Measurements from ENCODE around the gene ANLN. TPM values are rescaled to one million over a fixed set of nuclear protein-coding genes. Genes with fewer than 3 reads are reported as not detected.

Gene ANLN
- total RNA-seq, 1 donor from 2014 or later: 33.2 TPM

DNA sequence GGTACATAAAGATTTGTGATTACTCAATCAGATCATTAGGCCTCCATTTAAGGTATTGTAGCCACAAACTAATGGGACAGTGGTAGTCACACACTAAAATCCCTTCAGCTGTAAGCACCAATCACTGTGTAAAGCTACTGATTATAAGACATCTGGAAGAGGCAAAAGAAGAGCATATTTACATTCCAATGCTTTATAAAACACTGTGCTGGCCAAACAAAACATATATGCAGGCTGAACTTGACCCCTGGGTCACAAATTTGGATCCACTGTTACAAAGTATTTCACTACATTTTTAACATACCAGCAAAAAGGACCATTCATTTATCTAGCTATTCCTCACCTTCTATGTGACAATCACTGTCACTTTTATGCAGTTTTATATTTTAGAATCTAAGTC, 41.4 kb upstream of the ANLN start:
- peak overlapping the region; percentile 14 for H3K4me3 Mint-ChIP-seq (ENCODE audit: unreplicated experiment)
- peaks cover 1% of the 10 kb centered on the region for H3K36me3 Mint-ChIP-seq (ENCODE audit: low read depth)
- peaks cover 3% of the 10 kb centered on the region for H3K9me3 Mint-ChIP-seq (ENCODE audit: low read depth)
- no peaks in the 10 kb centered on the region for H3K27me3 Mint-ChIP-seq (ENCODE audit: low read depth)
- TF ChIP-seq, protein P1, sequence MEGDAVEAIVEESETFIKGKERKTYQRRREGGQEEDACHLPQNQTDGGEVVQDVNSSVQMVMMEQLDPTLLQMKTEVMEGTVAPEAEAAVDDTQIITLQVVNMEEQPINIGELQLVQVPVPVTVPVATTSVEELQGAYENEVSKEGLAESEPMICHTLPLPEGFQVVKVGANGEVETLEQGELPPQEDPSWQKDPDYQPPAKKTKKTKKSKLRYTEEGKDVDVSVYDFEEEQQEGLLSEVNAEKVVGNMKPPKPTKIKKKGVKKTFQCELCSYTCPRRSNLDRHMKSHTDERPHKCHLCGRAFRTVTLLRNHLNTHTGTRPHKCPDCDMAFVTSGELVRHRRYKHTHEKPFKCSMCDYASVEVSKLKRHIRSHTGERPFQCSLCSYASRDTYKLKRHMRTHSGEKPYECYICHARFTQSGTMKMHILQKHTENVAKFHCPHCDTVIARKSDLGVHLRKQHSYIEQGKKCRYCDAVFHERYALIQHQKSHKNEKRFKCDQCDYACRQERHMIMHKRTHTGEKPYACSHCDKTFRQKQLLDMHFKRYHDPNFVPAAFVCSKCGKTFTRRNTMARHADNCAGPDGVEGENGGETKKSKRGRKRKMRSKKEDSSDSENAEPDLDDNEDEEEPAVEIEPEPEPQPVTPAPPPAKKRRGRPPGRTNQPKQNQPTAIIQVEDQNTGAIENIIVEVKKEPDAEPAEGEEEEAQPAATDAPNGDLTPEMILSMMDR (IDR thresholded peaks at IDR 0.05): no peak
- peak overlapping the region; percentile 83 for H3K27ac Mint-ChIP-seq (ENCODE audit: unreplicated experiment)
- H3K4me1 Mint-ChIP-seq (ENCODE audit: low read depth): peaks cover 37% of the 10 kb centered on the region
- no peak for DNase-seq (ENCODE audit: low spot score)

DNA sequence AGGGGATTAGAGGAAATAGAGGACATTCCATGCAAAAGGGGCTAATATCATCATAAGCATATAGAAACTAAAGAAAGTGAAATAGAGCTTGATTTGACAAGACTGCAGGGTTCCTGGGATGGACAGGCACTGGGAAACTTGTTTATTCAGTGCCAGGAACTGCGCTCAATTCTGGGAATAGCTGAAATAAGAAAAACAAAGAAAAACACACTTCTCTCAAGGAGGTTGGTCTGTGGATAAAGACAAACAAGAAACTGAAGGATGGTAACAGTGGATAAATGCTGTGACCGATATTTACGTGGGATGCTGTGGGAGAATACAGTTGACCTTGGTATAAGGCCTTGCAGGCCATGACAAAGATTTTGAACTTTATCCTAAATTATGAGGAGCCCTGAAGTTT, 40.9 kb upstream of the ANLN start:
- Mint-ChIP-seq H3K4me1 (ENCODE audit: low read depth) (peaks cover 37% of the 10 kb centered on the region), H3K27ac (ENCODE audit: unreplicated experiment) (peak overlapping the region; percentile 83), H3K9me3 (ENCODE audit: low read depth) (peaks cover 3% of the 10 kb centered on the region), H3K4me3 (ENCODE audit: unreplicated experiment) (peak overlapping the region; percentile 14), H3K27me3 (ENCODE audit: low read depth) (no peaks in the 10 kb centered on the region), H3K36me3 (ENCODE audit: low read depth) (peaks cover 1% of the 10 kb centered on the region)
- TF ChIP-seq, protein P1 (IDR thresholded peaks at IDR 0.05): no peak
- DNase-seq (ENCODE audit: low spot score): no peak

DNA sequence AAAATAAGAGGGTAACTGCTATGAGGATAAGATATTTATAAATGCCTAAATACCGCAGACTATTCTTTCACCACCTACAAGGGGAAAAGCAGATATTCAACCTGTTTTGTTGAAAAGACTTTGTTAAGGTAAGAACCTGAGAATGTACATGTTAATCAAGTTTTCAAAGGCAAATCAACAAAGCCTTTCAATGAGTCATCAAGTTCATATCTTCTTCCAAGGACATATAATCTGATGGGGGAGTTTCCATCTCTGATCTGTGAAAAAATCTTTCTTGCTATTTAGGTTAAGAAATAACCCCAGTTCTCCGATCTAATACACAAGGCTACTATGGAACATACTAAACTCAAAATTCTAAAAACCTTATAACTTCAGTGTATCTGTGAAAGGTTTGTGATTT, 40.0 kb upstream of the ANLN start:
- Mint-ChIP-seq H3K27me3 (ENCODE audit: low read depth) (no peaks in the 10 kb centered on the region), H3K27ac (ENCODE audit: unreplicated experiment) (peak overlapping the region; percentile 4), H3K9me3 (ENCODE audit: low read depth) (peaks cover 3% of the 10 kb centered on the region), H3K4me1 (ENCODE audit: low read depth) (peaks cover 37% of the 10 kb centered on the region), H3K4me3 (ENCODE audit: unreplicated experiment) (no peak overlapping the region), H3K36me3 (ENCODE audit: low read depth) (peaks cover 1% of the 10 kb centered on the region)
- no peak for DNase-seq (ENCODE audit: low spot score)
- TF ChIP-seq, protein P1 (IDR thresholded peaks at IDR 0.05): no peak

DNA sequence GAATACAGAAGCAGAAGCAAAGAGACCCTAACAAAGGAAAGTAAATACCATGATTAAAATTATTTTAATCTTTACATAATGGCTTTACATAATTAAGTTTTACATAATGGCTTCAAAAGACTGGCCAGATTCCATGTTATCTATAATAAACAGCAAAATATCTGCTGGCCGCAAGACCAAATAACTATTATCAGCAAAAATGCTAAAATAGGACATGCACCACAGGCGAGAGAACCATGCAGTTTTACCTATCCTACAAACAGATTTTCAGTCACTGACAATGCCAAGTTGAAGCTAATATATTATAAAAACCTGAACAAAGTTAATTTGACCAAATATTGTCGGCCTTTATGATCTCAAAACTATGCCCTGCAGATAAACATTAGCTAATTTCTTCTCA, 34.2 kb upstream of the ANLN start:
- no peak overlapping the region for H3K27ac Mint-ChIP-seq (ENCODE audit: unreplicated experiment)
- H3K27me3 Mint-ChIP-seq (ENCODE audit: low read depth): no peaks in the 10 kb centered on the region
- no peaks in the 10 kb centered on the region for H3K9me3 Mint-ChIP-seq (ENCODE audit: low read depth)
- H3K4me1 Mint-ChIP-seq (ENCODE audit: low read depth): no peaks in the 10 kb centered on the region
- DNase-seq (ENCODE audit: low spot score): no peak
- TF ChIP-seq, protein P1 (IDR thresholded peaks at IDR 0.05): no peak
- H3K36me3 Mint-ChIP-seq (ENCODE audit: low read depth): peaks cover 3% of the 10 kb centered on the region
- no peak overlapping the region for H3K4me3 Mint-ChIP-seq (ENCODE audit: unreplicated experiment)

DNA sequence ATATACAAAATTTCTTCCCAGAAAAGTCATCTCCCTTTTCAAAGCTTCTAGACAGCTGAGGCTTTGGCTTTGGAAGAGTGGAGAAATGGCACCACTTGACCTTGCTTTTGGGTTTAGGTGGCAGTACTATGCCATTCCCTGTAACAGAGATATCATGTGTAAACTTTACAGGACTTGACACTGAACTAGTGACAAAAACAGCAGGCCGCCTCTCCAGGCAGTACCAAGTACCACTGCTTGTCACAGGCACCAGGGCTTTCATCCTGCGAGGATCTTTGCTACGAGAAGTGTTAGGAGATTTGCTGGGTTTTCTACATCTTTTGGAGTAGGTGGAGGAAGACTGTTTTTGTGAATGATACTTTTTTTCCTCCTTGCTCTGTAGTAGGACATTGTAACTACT, 32.6 kb upstream of the ANLN start:
- H3K36me3 Mint-ChIP-seq (ENCODE audit: low read depth): peaks cover 3% of the 10 kb centered on the region
- no peak for DNase-seq (ENCODE audit: low spot score)
- H3K27ac Mint-ChIP-seq (ENCODE audit: unreplicated experiment): no peak overlapping the region
- H3K4me1 Mint-ChIP-seq (ENCODE audit: low read depth): no peaks in the 10 kb centered on the region
- H3K9me3 Mint-ChIP-seq (ENCODE audit: low read depth): no peaks in the 10 kb centered on the region
- no peak overlapping the region for H3K4me3 Mint-ChIP-seq (ENCODE audit: unreplicated experiment)
- no peaks in the 10 kb centered on the region for H3K27me3 Mint-ChIP-seq (ENCODE audit: low read depth)
- TF ChIP-seq, protein P1 (IDR thresholded peaks at IDR 0.05): no peak

Data from chondrocyte (in vitro differentiated cells).